Measurements from ENCODE around the gene CHST11. TPM values are rescaled to one million over a fixed set of nuclear protein-coding genes. Genes with fewer than 3 reads are reported as not detected.

Gene CHST11
- polyA plus RNA-seq, 1 donor (not counting 4 experiments of a cell fraction or from before 2014, with no cell fraction given): 11.9 TPM

GRCh38 chr12:104700324-104700723, 243.6 kb downstream of the CHST11 start:
- no peak for FAIRE-seq
- Histone ChIP-seq H3K9me3 (ENCODE audit: control insufficient read depth, low read depth, low read length) (no peaks in the 10 kb centered on the region), H3K4me3 (ENCODE audit: control insufficient read depth in 2 of 3, extremely low read depth in 1 of 3, insufficient read depth in 2 of 3, low read depth in 1 of 3, low read length in 3 of 3) (no peak overlapping the region), H2AFZ (ENCODE audit: control insufficient read depth, low read length) (no peak overlapping the region), H3K79me2 (ENCODE audit: control insufficient read depth, insufficient read depth, low read length) (no peaks in the 10 kb centered on the region), H3K4me1 (ENCODE audit: control insufficient read depth, extremely low read depth, insufficient read depth, low read length) (no peaks in the 10 kb centered on the region), H3K9me1 (ENCODE audit: control insufficient read depth, extremely low read depth, insufficient read depth, low read length) (no peaks in the 10 kb centered on the region), H4K20me1 (ENCODE audit: control insufficient read depth, extremely low read depth, insufficient read depth, low read length) (no peaks in the 10 kb centered on the region), H3K4me2 (ENCODE audit: control insufficient read depth, extremely low read depth, insufficient read depth, low read depth, low read length) (no peak overlapping the region), H3K36me3 (ENCODE audit: control insufficient read depth in 2 of 2, extremely low read depth in 1 of 2, insufficient read depth in 2 of 2, low read length in 2 of 2) (peaks cover 0 to 3% of the 10 kb centered on the region in 2 experiments), H3K27ac (ENCODE audit: control insufficient read depth, insufficient read depth, low read length) (no peak overlapping the region), H3K9ac (ENCODE audit: control insufficient read depth, extremely low read depth, insufficient read depth, low read length) (no peak overlapping the region), H3K27me3 (ENCODE audit: control insufficient read depth, extremely low read depth, insufficient read depth, low read length) (no peaks in the 10 kb centered on the region)
- dilution Hi-C loops (cut with MboI; ENCODE audit: extremely low pct_ligation_motif_present, low sequenced_read_pairs): no loop called here
- no peak for DNase-seq (ENCODE audit: low read depth, low spot score)
- TF ChIP-seq CTCF (optimal IDR thresholded peaks at IDR 0.05 in 1 of 3, IDR thresholded peaks at IDR 0.05 in 1 of 3, conservative IDR thresholded peaks at IDR 0.05 in 1 of 3; ENCODE audit: extremely low read depth in 1 of 3, insufficient read depth in 2 of 3, low read length in 3 of 3) (no peak), EZH2 (IDR thresholded peaks at IDR 0.05; ENCODE audit: low read length) (no peak)

- Histone ChIP-seq H3K4me1 (ENCODE audit: control insufficient read depth, extremely low read depth, insufficient read depth, low read length) (no peaks in the 10 kb centered on the region), H4K20me1 (ENCODE audit: control insufficient read depth, extremely low read depth, insufficient read depth, low read length) (no peaks in the 10 kb centered on the region), H3K36me3 (ENCODE audit: control insufficient read depth in 2 of 2, extremely low read depth in 1 of 2, insufficient read depth in 2 of 2, low read length in 2 of 2) (peaks cover 0 to 3% of the 10 kb centered on the region in 2 experiments), H3K27ac (ENCODE audit: control insufficient read depth, insufficient read depth, low read length) (no peak overlapping the region), H3K27me3 (ENCODE audit: control insufficient read depth, extremely low read depth, insufficient read depth, low read length) (no peaks in the 10 kb centered on the region), H3K9ac (ENCODE audit: control insufficient read depth, extremely low read depth, insufficient read depth, low read length) (no peak overlapping the region), H3K4me2 (ENCODE audit: control insufficient read depth, extremely low read depth, insufficient read depth, low read depth, low read length) (no peak overlapping the region), H3K4me3 (ENCODE audit: control insufficient read depth in 2 of 3, extremely low read depth in 1 of 3, insufficient read depth in 2 of 3, low read depth in 1 of 3, low read length in 3 of 3) (no peak overlapping the region), H3K9me1 (ENCODE audit: control insufficient read depth, extremely low read depth, insufficient read depth, low read length) (no peaks in the 10 kb centered on the region), H2AFZ (ENCODE audit: control insufficient read depth, low read length) (no peak overlapping the region), H3K79me2 (ENCODE audit: control insufficient read depth, insufficient read depth, low read length) (no peaks in the 10 kb centered on the region), H3K9me3 (ENCODE audit: control insufficient read depth, low read depth, low read length) (no peaks in the 10 kb centered on the region)
- no peak for FAIRE-seq
- TF ChIP-seq CTCF (optimal IDR thresholded peaks at IDR 0.05 in 1 of 3, IDR thresholded peaks at IDR 0.05 in 1 of 3, conservative IDR thresholded peaks at IDR 0.05 in 1 of 3; ENCODE audit: extremely low read depth in 1 of 3, insufficient read depth in 2 of 3, low read length in 3 of 3) (no peak), EZH2 (IDR thresholded peaks at IDR 0.05; ENCODE audit: low read length) (no peak)
- dilution Hi-C loops (cut with MboI; ENCODE audit: extremely low pct_ligation_motif_present, low sequenced_read_pairs): no loop called here
- no peak for DNase-seq (ENCODE audit: low read depth, low spot score)
Measured at GRCh38 chr12:104701301-104701700, 244.6 kb downstream of the CHST11 start.
